ENCODE data around the gene TMEM132A.

The TMEM132A gene

DNA sequence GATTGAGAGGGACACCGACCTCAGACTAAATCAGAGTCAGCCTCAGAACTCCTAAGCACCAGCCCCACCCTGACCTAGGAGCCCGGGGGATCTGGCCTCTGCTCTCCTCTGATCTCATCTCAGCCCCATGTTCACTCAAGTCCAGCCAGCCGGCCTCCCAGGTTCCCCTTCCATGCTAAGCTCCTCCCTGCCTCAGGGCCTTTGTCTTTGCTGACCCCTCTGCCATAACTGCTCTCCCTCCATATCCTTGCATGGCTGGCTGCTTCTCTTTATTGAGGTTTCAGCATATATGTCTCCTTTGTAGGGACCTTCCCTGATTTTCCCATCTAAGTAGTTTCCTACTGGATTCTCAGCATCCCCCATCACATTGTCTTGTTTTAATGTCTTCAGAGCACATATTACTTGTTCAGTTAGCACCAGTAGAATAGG, 28.5 kb downstream of the TMEM132A start:
- no peak for TF ChIP-seq ZFX (IDR thresholded peaks at IDR 0.05)
- TF ChIP-seq, protein P1, sequence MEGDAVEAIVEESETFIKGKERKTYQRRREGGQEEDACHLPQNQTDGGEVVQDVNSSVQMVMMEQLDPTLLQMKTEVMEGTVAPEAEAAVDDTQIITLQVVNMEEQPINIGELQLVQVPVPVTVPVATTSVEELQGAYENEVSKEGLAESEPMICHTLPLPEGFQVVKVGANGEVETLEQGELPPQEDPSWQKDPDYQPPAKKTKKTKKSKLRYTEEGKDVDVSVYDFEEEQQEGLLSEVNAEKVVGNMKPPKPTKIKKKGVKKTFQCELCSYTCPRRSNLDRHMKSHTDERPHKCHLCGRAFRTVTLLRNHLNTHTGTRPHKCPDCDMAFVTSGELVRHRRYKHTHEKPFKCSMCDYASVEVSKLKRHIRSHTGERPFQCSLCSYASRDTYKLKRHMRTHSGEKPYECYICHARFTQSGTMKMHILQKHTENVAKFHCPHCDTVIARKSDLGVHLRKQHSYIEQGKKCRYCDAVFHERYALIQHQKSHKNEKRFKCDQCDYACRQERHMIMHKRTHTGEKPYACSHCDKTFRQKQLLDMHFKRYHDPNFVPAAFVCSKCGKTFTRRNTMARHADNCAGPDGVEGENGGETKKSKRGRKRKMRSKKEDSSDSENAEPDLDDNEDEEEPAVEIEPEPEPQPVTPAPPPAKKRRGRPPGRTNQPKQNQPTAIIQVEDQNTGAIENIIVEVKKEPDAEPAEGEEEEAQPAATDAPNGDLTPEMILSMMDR (conservative IDR thresholded peaks at IDR 0.05) = no peak
- H3K27ac ChIP-seq = no peak overlapping the region

DNA sequence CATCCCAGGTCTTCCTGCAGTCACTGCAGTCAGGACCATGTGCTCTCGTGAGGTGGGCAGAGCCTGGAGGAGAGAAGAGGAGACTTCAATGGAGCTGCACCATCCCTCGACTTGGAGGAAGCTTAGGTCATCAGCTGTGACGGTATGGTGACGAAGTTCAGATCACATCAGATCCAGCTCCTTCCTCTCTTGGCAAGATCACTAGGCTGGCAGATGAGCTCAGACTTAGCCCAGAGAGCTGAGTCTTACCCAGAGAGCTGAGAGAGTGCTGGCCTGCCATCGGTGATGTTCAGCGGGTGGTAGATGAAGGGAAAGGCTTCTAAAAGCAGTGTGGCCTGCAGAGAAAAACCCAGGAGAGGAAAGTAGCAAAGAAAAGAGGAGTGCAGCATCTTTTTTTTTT, 29.5 kb downstream of the TMEM132A start:
- TF ChIP-seq ZFX (IDR thresholded peaks at IDR 0.05) = no peak
- TF ChIP-seq, protein P1 (conservative IDR thresholded peaks at IDR 0.05) = no peak
- no peak overlapping the region for H3K27ac ChIP-seq

DNA sequence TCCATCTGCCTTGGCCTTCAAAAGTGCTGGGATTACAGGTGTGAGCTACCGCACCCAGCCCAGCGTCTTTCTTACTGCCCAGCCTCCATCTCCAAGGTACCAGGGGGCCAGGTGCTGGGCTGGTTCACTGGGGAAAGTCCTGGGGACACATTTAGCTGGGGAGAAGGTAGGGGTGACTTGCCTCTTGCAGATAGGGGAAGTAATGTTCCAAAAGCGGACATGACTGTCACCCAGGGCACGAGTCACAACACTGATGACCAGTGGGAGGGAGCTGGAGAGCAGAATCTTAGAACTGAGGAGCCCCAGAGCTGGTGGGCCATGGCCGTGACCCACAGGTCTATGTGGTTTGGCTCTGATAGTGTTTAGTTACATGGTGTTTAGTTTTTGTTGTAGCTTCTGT, 30.2 kb downstream of the TMEM132A start:
- H3K27ac ChIP-seq = no peak overlapping the region
- TF ChIP-seq, protein P1 (conservative IDR thresholded peaks at IDR 0.05) = no peak
- TF ChIP-seq ZFX (IDR thresholded peaks at IDR 0.05) = no peak

DNA sequence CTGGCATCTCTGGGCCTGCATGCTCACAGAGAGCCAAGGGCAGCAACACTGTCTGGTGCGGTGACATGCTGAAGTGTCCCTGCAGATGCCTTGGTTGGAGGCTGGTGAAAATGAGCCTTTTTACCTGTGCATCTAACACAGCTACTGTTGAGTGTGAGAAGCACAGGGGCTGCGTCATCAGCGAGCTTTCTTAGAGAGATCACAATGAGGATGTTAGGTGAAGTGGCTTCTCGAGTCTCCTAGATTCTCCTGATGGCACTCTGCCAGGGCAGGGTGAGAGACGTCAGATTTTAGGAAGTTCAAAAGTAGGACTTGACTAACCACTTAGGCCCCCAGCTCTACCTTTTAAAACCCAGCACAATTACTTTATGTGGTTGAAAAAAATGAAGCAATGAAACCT, 31.3 kb downstream of the TMEM132A start:
- TF ChIP-seq, protein P1 (conservative IDR thresholded peaks at IDR 0.05) = no peak
- TF ChIP-seq ZFX (IDR thresholded peaks at IDR 0.05) = no peak
- no peak overlapping the region for H3K27ac ChIP-seq

DNA sequence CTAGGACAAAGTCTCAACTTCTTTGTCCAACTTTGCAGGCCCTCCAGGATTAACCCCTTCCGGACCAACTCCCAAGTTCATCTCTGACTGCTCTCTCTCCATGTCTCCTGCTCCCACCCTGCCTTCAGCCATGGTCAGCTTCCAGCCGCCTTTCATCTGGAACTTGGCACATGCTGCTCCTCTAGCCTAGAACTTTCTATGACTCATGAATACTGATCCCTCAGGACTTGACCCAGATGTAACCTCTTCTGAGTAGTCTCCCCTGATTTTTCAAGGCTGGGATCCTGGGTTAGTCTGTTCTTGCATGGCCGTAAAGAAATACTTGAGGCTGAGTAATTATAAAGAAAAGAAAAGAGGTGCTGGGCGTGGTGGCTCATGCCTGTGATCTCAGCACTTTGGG, 32.9 kb downstream of the TMEM132A start:
- no peak overlapping the region for H3K27ac ChIP-seq
- TF ChIP-seq, protein P1 (conservative IDR thresholded peaks at IDR 0.05) = no peak

DNA sequence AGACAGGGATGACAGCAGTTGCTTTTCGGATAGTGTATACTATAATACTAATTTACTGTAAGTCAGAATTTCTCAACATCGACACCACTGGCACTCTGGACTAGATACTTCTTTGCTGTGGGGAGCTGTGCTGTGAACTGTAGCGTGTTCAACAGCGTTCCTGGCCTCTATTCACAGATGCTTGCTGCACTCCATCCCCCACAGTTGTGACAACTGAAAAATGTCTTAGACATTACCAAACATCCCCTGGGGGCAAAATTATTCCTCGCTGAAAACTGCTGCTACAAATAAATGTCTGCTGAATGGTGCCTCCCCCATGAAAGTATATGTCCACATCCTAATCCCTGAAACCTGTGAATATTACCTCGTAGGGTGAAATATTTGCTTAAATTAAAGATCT, 35.2 kb downstream of the TMEM132A start:
- H3K27ac ChIP-seq = no peak overlapping the region
- TF ChIP-seq, protein P1 (conservative IDR thresholded peaks at IDR 0.05) = no peak
- no peak for TF ChIP-seq ZFX (IDR thresholded peaks at IDR 0.05)

DNA sequence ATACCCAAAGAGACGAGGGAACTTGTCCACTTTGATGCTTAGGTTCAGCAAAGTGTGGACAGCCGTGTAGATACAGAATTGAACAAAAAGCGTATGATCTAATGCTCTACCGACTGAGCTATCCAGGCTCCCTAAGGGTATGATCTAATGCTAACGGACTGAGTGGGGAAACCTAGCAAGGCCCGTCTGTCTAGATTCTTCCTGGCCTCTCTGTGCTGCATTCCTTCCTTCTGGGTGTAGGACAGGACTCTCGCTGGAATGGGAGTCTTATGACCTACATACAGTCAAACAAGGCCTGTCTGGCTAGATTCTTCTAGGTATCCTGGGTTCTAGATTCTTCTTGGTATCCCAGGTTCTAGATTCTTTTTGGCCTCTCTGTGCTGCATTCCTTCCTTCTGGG, 36.1 kb downstream of the TMEM132A start:
- no peak overlapping the region for H3K27ac ChIP-seq
- TF ChIP-seq, protein P1 (conservative IDR thresholded peaks at IDR 0.05) = no peak
- TF ChIP-seq ZFX (IDR thresholded peaks at IDR 0.05) = no peak
